ENCODE data around the gene HMGN5.

DNA sequence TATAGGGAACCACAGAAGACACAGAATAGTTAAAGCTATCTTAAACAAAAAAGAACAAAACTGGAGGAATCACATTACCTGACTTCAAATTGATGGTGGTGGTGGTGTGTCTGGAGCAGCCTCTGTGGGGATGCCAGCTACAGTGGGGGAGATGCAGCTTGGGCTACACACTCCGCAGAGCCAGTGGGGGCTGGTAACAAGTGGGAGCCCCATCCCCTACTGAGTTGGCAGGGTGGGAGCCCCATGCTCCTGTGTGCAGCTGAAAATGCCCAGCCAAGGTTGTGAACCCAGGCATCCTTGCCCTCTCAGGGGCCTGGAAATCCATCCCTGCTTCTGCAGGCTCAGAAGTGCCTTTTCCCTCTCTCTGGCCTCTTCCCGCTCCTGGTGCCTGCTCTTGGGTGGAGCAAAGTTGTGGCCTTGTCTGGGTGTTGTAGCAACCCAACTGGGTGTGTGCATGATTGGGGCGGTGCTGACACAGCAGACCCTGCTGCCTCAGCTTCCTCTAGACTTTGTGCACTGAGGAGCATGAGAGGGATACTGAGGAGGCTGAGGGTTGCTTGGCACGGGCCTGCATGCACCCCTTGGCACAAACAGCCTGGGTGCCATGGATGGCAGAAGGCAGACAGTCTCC, 39.1 kb upstream of the HMGN5 start:
- TF ChIP-seq CTCF (conservative IDR thresholded peaks at IDR 0.05; ENCODE audit: low read depth, low read length) (no peak), POLR2A (IDR thresholded peaks at IDR 0.05; ENCODE audit: low read depth, low read length) (no peak), MAFK (IDR thresholded peaks at IDR 0.05; ENCODE audit: low read depth, low read length) (no peak), BHLHE40 (IDR thresholded peaks at IDR 0.05; ENCODE audit: low read depth, low read length) (no peak)
- TF ChIP-seq, protein P1, sequence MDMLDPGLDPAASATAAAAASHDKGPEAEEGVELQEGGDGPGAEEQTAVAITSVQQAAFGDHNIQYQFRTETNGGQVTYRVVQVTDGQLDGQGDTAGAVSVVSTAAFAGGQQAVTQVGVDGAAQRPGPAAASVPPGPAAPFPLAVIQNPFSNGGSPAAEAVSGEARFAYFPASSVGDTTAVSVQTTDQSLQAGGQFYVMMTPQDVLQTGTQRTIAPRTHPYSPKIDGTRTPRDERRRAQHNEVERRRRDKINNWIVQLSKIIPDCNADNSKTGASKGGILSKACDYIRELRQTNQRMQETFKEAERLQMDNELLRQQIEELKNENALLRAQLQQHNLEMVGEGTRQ (IDR thresholded peaks at IDR 0.05; ENCODE audit: low read depth, low read length), result no peak
